Measurements from ENCODE around the gene ABCD3.

The ABCD3 gene

DNA sequence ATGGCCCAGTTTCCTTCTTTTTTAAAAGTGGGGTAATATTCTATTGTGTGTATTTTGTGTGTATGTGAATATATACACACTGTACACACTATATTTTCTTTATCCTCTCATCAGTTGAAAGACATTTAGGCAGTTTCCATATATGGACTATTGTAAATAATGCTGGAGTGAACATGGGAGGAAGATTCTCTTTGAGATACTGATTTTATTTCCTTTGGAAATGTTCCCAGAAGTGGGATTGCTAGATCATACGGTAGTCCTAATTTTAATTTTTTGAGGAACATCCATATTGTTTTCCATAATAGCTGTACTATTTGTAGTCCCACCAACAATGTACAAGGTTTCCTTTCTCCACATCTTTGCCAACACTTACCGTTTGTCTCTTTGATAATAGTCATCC lies 72.4 kb downstream of the ABCD3 start:
- H3K27ac ChIP-seq (ENCODE audit: extremely low read depth, low read depth, low read length), result no peak overlapping the region
- POLR2A ChIA-PET, result no interaction called here
- CTCF ChIA-PET, result interaction anchor here (0.8 to 1.2 kb wide), 2 partner anchors 23 to 315 kb away, joined by 3 read pairs; no protein-coding TSS in a partner anchor
- no peak overlapping the region for H3K4me3 ChIP-seq (ENCODE audit: low read depth, low read length)
- no peak for TF ChIP-seq ZNF335 (tag by site-specific recombination; conservative IDR thresholded peaks at IDR 0.05)
- TF ChIP-seq ZNF513 (tag by site-specific recombination; IDR thresholded peaks at IDR 0.05), result no peak
- no peak for TF ChIP-seq ZNF292 (tag by site-specific recombination; IDR thresholded peaks at IDR 0.05; ENCODE audit: borderline replicate concordance, low read depth)
- H3K9me3 ChIP-seq (ENCODE audit: control insufficient read depth, insufficient read depth, low read depth, low read length), result no peaks in the 10 kb centered on the region
- H3K36me3 ChIP-seq (ENCODE audit: control insufficient read depth in 2 of 2, insufficient read depth in 1 of 2, low read length in 2 of 2), result peaks cover 15 to 41% of the 10 kb centered on the region in 2 experiments; a peak in 2 of 3 replicates
- no peaks in the 10 kb centered on the region for H3K4me1 ChIP-seq (ENCODE audit: control insufficient read depth, insufficient read depth, low read length)

DNA sequence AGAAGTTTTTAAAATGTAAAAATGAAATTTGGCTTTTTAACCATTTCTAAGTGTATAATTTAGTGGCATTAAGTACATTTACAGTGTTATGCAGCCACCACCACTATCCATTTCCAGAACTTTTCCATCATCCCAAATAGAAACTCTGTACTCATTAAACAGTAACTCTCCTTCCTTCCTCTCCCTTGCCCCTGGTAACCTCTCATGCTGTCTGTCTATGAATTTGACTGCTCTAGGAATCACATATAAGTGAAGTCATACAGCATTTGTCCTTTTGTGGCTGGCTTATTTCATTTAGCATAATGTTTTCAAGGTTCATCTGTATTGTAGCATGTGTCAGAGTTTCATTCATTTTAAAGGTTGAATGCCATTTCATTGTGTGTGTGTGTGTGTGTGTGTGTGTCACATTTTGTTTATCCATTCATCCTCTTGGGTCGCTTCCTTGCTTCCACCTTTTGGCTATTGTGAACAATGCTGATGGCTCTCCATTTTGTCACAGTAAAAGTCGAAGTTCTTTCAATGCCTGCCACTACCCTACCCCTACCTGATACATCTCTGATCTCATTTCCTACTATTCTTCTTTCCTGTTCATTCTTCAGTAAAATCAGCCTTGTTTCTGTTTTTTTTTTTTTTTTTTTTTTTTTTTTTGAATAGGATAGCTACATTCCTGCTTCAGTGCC lies 78.0 kb downstream of the ABCD3 start:
- Histone ChIP-seq H3K36me3 (ENCODE audit: control insufficient read depth in 2 of 2, insufficient read depth in 1 of 2, low read length in 2 of 2) (peaks cover 34 to 41% of the 10 kb centered on the region in 2 experiments), H3K4me1 (ENCODE audit: control insufficient read depth, insufficient read depth, low read length) (no peaks in the 10 kb centered on the region), H3K9me3 (ENCODE audit: control insufficient read depth, insufficient read depth, low read depth, low read length) (no peaks in the 10 kb centered on the region), H3K4me3 (ENCODE audit: low read depth, low read length) (no peak overlapping the region), H3K27ac (ENCODE audit: extremely low read depth, low read depth, low read length) (no peak overlapping the region)
- TF ChIP-seq, protein P1, sequence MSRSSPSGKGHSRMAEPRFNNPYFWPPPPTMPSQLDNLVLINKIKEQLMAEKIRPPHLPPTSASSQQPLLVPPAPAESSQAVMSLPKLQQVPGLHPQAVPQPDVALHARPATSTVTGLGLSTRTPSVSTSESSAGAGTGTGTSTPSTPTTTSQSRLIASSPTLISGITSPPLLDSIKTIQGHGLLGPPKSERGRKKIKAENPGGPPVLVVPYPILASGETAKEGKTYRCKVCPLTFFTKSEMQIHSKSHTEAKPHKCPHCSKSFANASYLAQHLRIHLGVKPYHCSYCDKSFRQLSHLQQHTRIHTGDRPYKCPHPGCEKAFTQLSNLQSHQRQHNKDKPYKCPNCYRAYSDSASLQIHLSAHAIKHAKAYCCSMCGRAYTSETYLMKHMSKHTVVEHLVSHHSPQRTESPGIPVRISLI (tag by site-specific recombination; IDR thresholded peaks at IDR 0.05), result 0 out of 2 replicates have a peak, but pooled peaks have one; percentile 27
- no peak for TF ChIP-seq ZNF654 (tag by site-specific recombination; IDR thresholded peaks at IDR 0.05; ENCODE audit: low read depth)
- POLR2A ChIA-PET, result interaction anchor here (0.6 to 0.7 kb wide), 2 partner anchors 9 to 32 kb away, joined by 3 to 4 read pairs; no protein-coding TSS in a partner anchor
- CTCF ChIA-PET, result interaction anchor here (0.7 kb wide), 1 partner anchor 19 kb away, joined by 3 read pairs; no protein-coding TSS in a partner anchor

GRCh38 chr1:94501426-94501825 lies 83.2 kb downstream of the ABCD3 start:
- POLR2A ChIA-PET, result no interaction called here
- TF ChIP-seq, protein P2, sequence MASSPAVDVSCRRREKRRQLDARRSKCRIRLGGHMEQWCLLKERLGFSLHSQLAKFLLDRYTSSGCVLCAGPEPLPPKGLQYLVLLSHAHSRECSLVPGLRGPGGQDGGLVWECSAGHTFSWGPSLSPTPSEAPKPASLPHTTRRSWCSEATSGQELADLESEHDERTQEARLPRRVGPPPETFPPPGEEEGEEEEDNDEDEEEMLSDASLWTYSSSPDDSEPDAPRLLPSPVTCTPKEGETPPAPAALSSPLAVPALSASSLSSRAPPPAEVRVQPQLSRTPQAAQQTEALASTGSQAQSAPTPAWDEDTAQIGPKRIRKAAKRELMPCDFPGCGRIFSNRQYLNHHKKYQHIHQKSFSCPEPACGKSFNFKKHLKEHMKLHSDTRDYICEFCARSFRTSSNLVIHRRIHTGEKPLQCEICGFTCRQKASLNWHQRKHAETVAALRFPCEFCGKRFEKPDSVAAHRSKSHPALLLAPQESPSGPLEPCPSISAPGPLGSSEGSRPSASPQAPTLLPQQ (tag by site-specific recombination; IDR thresholded peaks at IDR 0.05), result no peak
- no peaks in the 10 kb centered on the region for H3K9me3 ChIP-seq (ENCODE audit: control insufficient read depth, insufficient read depth, low read depth, low read length)
- H3K36me3 ChIP-seq (ENCODE audit: control insufficient read depth in 2 of 2, insufficient read depth in 1 of 2, low read length in 2 of 2), result peaks cover 32 to 60% of the 10 kb centered on the region in 2 experiments
- H3K4me3 ChIP-seq (ENCODE audit: low read depth, low read length), result no peak overlapping the region
- CTCF ChIA-PET, result interaction anchor here (0.9 to 1.4 kb wide), 2 partner anchors 20 to 304 kb away, joined by 3 read pairs; no protein-coding TSS in a partner anchor
- no peak overlapping the region for H3K27ac ChIP-seq (ENCODE audit: extremely low read depth, low read depth, low read length)
- no peaks in the 10 kb centered on the region for H3K4me1 ChIP-seq (ENCODE audit: control insufficient read depth, insufficient read depth, low read length)

DNA sequence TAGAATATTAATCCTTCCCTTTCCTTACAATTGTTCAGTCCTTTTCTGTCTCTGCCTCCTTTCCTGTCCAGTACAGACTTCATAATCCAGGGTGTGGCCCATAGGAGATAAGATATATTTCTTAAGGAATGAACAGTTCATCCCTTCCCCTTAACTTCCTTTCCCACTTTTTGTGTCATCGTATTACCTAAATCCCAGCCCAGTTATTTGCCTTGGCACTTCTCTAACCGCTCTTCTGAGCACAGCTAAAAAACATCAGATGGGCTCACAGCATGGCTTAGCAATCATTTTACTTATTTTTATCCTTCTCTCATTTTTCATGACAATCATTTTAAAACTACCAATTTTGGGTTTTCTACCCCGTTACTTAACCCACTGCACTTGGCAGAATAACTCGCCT lies 83.7 kb downstream of the ABCD3 start:
- CTCF ChIA-PET, result interaction anchor here (0.6 to 1.9 kb wide), 6 partner anchors 13 to 304 kb away, joined by 3 to 7 read pairs (median 3); no protein-coding TSS in a partner anchor
- Histone ChIP-seq H3K4me3 (ENCODE audit: low read depth, low read length) (no peak overlapping the region), H3K36me3 (ENCODE audit: control insufficient read depth in 2 of 2, insufficient read depth in 1 of 2, low read length in 2 of 2) (peaks cover 32 to 62% of the 10 kb centered on the region in 2 experiments), H3K9me3 (ENCODE audit: control insufficient read depth, insufficient read depth, low read depth, low read length) (no peaks in the 10 kb centered on the region), H3K4me1 (ENCODE audit: control insufficient read depth, insufficient read depth, low read length) (no peaks in the 10 kb centered on the region), H3K27ac (ENCODE audit: extremely low read depth, low read depth, low read length) (no peak overlapping the region)
- POLR2A ChIA-PET, result no interaction called here
- TF ChIP-seq ZNF16 (tag by site-specific recombination; IDR thresholded peaks at IDR 0.05; ENCODE audit: low read depth) (no peak), ZNF311 (tag by site-specific recombination; IDR thresholded peaks at IDR 0.05; ENCODE audit: borderline replicate concordance) (no peak), TSHZ1 (tag by site-specific recombination; IDR thresholded peaks at IDR 0.05; ENCODE audit: borderline replicate concordance) (no peak), HOXC10 (CRISPR knock-in tag; IDR thresholded peaks at IDR 0.05) (no peak), KLF8 (tag by site-specific recombination; IDR thresholded peaks at IDR 0.05) (no peak), ZNF223 (tag by site-specific recombination; IDR thresholded peaks at IDR 0.05) (no peak), ZFP37 (tag by site-specific recombination; IDR thresholded peaks at IDR 0.05) (no peak), REPIN1 (tag by site-specific recombination; IDR thresholded peaks at IDR 0.05; ENCODE audit: low read depth) (no peak), BCL11B (tag by site-specific recombination; IDR thresholded peaks at IDR 0.05; ENCODE audit: low read depth) (no peak), EGR2 (tag by site-specific recombination; IDR thresholded peaks at IDR 0.05; ENCODE audit: low read depth) (no peak), ZNF837 (tag by site-specific recombination; IDR thresholded peaks at IDR 0.05) (no peak)
